HG03060 (cell line): ENCODE results near the gene BBLN.

Experiments
- ATAC-seq: cut with Tn5 transposase; IDR thresholded peaks from one replicate; pipeline ENCODE4 v1.9.1; 2021; ENCODE audit warnings: low read depth, moderate number of reproducible peaks; ENCODE audit not compliant: unreplicated experiment

Gene BBLN

DNA sequence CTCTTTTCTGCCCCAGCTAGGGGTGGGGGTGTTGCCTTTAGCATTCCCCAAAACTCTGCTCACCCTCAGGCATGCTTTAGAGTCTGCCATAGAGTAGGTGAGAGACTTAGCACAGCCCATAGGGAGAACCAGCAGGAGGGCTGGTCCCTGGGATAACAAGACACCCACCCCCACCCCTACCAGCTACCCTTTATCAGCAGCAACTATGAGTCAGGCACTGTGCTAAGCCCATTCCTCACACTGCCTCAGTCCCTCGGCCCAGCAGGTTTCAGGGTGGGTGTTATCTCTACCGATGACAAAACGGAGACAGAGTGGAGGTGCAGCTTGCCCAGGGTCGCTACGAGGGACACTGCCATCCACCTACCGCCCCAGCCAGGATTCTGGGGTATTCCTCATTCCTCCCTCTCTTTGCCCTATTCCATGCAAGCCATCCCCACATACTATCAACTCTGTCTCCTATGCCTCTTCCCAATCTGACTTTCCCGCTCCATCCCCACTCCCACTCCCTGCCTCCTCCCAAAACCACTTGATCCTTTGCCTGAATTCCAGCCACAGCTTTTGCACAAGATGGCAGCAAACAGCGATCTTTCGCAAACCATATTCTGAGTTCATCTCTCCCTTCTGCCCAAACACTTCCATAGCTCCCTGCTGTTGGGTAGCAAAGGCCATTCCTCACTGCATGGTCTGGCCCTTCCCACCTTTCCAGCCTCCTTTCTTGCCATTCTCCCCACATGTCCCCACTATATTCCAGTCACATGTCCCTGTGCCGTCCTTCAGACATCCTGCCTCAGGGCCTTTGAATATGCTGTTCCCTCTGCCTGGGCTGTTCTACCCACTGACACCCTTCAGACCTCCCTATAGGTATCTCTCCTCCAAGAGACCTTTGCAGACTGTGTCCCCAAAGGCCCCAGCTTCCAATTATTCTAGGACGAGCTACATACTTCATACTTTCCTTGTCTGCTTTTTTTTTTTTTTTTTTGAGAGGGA, 26.2 kb downstream of the BBLN start:
- no peak for ATAC-seq

- ATAC-seq: no peak
Measured at GRCh38 chr9:128187361-128187760, 27.3 kb downstream of the BBLN start.

GRCh38 chr9:128188209-128188608, 28.1 kb downstream of the BBLN start:
- no peak for ATAC-seq

GRCh38 chr9:128190013-128190412, 29.9 kb downstream of the BBLN start:
- ATAC-seq: no peak

DNA sequence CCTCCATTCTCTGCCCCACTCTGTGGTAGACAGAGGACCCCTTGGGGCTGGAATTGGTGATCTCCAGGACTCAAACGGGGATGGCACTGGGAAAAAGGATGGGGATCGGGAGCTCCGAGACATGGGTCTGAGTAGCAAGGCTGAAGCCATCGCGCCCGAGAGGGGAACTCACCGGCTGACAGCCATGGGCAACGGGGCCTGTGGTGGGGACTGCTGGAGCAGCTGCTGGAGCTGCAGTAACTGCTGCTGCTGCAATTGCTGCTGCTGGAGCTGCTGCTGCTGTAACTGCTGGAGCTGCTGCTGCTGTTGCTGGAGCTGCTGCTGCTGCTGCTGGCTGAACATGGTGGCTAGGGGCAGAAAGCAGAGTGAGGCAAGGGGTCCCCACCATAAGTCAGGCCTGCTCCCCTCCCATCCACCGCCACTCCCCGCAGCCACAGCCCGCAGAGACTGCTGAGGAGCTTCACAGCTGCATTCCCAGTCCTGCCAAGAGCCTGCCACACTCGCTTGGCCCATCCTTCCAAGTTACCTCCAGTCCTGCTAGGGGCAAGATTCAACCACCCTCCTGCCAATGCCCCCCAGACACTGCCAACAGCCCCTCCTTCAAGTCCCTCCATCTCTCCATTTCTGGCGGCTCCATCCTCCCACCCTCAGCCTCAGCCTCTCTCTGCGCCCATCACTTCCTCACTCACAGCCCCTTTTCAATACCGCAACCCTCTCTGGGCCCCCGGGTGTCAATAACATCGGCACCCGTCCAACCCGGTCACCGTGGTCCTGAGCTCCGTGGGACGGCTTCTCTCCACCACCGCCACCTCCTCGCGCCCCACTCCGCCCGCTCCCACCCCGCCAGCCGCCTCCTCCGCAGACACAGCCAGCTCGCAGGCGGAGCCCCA, 30.7 kb downstream of the BBLN start:
- no peak for ATAC-seq

DNA sequence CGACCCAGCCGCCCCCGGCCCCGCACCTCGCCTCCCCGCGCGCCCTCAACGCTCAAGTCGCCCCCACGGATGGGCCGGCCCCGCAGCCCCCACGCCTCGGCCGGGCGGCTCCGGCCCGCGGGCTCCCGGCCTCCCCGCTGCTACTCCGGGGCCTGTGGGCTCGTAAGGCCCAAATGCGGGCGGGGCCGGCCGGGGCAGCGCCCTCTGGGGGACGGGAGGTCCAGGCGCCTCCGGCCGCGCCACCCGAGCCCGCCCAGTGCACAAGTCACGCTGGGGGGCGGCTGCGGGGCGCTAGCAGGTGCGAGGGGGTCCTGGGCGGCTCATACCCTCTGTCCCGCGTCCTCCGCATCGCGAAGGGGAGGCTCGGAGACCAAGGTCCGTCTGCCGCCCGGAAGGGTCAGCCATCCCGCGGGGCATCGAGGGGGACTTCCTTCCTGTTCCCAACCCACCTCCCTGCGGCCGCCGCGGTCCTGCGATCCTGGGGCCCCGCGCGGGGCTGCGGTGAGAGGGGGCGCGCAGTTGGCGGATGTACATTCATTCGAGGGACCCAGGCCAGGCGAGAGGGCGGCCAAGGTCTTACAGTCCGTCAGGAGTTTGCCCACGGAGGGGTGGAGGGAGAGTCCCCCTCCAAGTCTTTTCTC, 31.5 kb downstream of the BBLN start, which contains the start of gene CIZ1:
TSS of gene CIZ1 (minus strand) at position 167 of the 641 bp plus-strand sequence. CDS start 715 bp downstream, outside the sequence.
- ATAC-seq: no peak

DNA sequence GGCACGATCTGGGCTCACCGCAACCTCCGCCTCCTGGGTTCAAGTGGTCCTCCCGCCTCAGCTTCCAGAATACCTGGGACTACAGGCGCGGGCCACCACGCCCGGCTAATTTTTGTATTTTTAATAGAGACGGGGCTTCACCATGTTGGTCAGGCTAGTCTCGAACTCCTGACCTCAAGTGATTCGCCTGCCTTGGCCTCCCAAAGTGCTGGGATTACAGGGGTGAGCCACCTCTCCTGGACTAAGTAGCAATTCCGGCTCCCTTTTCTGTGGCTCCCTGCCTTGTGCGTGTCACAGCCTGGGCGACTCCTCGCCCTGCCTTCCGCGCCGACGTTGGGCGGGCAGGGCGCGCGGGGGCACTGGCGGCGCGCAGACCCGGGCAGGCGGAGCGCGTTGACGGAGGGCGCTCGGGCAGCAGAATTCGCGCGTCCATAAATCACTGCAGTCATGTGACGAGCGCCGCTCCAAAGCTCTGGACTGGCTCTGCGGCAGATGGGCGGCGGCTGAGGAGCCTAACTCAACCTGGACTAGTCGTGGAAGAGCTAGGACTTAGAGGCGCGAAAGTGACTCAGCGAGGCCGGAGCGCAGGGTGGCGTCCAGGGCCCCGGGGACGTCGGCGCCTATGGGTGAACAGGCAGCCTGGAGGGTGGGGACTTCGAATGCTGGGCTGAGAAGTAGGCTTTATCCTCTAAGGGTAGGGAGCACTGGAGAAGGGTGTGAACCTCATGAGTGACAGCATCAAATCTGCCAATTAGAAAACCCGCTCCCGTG, 32.7 kb downstream of the BBLN start:
- ATAC-seq: no peak

GRCh38 chr9:128193469-128194096, 33.5 kb downstream of the BBLN start:
- ATAC-seq: no peak

- no peak for ATAC-seq
Measured at GRCh38 chr9:128201441-128202369, 41.6 kb downstream of the BBLN start.

DNA sequence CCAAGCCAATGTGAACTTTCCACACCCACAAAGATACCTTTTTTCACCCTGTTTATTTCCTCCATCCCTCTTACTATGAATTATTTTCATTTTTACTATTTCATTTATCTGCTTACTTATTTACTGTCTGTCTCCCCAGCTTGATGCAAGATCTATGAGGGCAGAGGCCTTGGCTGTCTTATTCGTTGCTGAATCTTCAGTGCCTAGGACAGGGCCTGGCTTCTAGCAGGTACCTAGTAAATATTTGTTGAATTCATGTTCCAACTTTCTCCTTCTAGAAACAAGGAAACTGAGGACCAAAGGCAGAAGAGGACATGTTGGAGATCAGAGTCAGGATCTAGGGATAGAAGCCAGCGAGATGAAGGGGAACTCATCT, 42.6 kb downstream of the BBLN start:
- ATAC-seq: no peak

GRCh38 chr9:128203024-128203706, 43.1 kb downstream of the BBLN start, which contains the start of gene DNM1:
TSS of gene DNM1 (plus strand) at chr9:128203379. CDS start at chr9:128203471, 92 bp downstream.
- ATAC-seq: no peak

DNA sequence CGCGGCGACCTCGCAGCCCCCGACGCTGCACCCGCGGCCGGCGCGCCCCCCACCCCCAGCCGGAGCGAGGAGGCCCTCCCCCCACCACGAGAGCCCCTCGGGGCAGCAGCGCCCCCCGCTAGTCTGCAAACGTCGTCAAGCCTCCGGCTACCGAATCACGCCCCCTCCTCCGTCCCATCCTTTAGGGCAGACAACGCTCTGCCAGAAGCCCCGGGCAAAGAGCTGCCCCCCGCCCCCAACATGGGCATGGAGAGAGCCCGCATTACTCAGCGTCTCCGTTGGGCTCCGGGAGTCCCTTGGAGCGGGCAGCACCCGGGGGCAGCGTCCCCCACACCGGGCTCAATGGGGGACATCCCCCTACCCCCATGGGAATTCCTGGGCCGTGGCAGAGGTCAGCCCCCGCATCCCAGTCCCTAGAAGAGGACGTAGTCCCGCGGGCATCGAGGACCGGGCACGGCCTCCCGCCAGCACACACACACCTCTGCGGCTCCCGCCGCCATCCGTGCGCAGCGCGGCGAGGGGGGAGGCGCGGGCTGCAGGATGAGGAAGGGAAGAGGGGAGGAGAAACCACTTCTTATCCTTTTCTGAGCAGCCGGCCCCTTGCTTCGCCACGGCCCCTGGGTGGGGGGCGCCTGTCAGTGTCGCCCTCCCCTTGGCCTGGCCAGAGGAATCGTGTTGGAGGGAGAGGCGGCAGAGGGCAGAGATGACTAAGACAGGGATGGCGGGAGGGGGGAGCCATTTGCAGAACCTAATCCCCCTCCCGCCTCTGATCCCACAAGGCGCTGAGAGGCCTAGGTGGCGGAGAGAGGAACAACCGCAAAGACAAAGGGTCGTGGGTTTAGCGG, 43.9 kb downstream of the BBLN start:
- no peak for ATAC-seq

GRCh38 chr9:128204858-128205257, 44.8 kb downstream of the BBLN start:
- no peak for ATAC-seq

GRCh38 chr9:128205296-128205944, 45.4 kb downstream of the BBLN start:
- no peak for ATAC-seq

DNA sequence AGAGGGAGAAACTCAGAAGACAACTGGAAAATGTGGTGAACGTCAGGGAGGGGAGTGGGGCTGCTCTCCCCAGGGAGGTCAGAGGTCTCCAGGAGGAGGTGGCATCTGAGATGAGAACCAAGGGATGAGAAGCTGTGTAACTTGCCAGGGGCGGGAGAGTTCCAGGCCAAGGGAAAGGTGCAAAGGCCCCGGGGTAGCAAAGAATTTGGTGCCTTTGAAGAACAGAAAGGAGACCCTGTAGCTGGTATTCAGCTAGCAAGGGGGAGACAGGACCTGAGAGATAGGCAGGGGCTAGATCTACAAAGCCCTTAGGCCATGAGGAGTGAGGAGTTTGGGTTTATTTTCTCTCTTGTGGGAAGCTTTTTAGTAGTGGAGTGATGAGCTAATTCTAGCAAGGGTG, 46.4 kb downstream of the BBLN start:
- ATAC-seq: no peak
